Astrocyte of the hippocampus (primary cell): ENCODE data around the gene OMP.

ENCODE experiments used
- DNase-seq: peaks from one replicate; pipeline ENCODE4 v3.0.0; 2011; ENCODE audit warnings: low read depth, low spot score

The OMP gene

GRCh38 chr11:77122576-77123212, 20.1 kb downstream of the OMP start:
- no peak for DNase-seq

GRCh38 chr11:77123591-77123990, 21.0 kb downstream of the OMP start:
- DNase-seq: no peak

DNA sequence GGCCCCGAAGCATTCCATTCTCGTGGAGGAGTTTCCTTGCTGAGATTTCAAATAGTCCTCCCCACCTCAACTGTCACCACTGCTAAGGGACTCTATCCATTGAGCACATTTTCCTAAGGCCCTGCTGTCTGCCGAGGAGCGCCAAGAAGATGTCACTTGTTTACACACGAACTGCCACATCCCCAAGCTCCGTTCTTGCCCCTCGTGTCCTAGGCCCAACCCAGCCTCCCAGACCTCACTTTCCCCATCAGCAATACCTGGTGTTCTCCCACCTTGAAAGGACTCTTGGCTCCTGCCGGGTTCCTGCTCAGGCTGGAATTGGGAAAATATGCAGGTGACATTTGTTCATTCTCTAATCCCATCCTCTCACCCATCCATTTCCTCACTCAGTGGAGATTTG, 21.4 kb downstream of the OMP start:
- no peak for DNase-seq

DNA sequence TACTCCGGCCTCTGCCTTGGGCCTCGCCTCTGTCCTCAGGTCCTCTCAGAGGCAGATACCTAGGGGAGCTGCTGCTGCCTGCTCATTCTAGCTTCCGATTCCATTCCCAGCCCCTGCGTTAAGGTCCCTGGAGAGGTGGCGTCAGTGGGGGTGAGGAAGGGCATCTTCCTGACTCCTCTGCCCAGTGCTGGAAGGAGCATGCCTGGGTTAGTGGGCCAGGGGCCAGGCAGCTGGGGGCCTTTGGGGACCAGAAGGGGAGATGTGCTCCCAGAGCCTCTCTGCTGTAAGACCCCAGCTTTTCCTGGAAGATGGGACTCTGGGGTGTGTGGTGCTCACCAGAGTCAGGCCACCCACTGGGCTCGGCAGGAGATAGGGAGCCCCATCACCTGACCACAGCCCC, 21.8 kb downstream of the OMP start:
- DNase-seq: no peak

GRCh38 chr11:77125191-77125590, 22.6 kb downstream of the OMP start:
- no peak for DNase-seq

DNA sequence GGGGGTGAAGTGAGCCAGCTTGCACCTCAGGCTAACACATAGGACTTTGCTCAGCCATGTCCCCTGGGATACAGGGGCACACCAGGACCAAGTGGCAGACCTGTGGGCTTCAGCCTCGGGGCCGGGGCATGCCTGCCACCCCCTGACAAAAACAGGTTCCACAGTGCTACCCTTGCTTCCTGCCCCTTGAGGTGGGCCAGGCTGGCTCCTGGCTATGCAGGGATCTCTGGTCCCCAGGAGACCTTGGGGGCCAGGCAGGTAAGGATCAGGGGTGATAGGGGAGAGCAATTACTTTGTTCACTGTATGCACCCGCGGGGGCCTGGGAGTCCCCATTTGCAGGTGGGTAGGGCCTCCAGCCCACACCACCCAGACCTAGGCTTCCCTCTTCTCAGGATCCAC, 23.1 kb downstream of the OMP start:
- DNase-seq: no peak

- DNase-seq: peak; percentile 16
Observed at GRCh38 chr11:77126156-77126775, 23.6 kb downstream of the OMP start.

GRCh38 chr11:77126861-77127234, 24.2 kb downstream of the OMP start:
- peak; percentile 17 for DNase-seq

- DNase-seq: peak; percentile 65
Observed at GRCh38 chr11:77127235-77127911, 24.7 kb downstream of the OMP start.

GRCh38 chr11:77127920-77128691, 25.5 kb downstream of the OMP start, which contains the start of gene MYO7A:
Gene MYO7A, plus strand, starts transcription at chr11:77128246. Its CDS starts 2,389 bp downstream, at chr11:77130635.
- DNase-seq: peak; percentile 74

DNA sequence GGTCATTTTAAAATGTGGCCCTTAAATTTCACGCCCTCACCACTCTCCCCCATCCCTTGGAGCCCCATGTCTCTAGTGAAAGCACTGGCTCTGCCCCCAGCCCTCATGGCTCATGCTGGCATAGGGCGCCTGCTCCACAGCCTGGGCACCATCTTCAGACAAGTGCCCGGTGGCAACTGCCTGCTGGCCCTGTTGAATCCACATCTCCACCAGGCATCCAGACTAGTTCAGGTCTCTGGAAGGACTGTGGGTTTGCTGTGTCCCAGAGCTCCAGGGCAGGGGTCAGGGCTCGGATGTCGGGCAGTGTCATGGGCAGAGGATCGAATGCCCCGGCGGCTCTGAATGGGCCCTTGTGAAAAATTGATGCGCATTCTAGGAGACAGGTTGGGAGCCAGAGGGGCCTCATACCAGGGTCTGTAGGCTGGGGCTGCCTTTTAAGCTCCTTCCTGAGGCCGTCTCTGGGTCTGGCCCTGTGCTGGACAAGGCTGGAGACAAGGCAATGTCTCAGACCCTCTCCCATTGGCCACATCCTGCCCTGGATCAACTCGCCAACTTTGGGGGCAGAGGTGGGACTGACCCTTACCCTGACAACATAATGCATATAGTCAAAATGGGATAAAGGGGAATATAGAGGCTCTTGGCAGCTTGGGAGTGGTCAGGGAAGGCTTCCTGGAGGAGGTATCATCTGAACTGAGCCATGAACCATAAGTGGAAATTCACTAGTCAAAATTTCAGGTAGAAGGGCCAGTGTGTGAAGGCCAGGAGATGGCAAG, 26.6 kb downstream of the OMP start:
- DNase-seq: no peak

DNA sequence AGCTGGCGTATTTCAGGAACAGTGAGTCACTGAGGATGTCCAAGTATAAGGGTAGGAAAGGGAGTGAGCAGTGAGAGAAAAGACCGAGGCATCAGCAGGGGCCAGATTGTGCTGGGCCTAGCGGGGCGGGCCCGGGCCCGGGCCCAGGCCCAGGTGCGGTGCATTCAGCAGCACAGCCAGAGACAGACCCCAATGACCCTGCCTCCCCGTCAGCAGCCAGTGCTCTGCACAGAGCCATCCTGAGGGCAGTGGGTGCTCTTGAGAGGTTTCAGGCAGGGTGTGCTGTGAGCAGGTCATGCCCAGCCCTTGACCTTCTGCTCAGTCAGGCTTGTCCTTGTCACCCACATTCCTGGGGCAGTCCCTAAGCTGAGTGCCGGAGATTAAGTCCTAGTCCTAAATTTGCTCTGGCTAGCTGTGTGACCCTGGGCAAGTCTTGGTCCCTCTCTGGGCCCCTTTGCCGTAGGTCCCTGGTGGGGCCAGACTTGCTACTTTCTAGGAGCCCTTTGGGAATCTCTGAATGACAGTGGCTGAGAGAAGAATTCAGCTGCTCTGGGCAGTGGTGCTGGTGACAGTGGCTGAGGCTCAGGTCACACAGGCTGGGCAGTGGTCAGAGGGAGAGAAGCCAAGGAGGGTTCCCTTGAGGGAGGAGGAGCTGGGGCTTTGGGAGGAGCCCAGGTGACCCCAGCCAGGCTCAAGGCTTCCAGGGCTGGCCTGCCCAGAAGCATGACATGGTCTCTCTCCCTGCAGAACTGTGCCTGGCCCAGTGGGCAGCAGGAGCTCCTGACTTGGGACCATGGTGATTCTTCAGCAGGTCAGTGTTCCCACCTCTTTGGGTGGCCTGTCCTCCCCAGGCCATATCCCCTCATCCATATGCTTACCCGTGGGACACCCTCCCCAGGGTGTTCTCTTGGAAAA, 27.5 kb downstream of the OMP start:
- DNase-seq: no peak

DNA sequence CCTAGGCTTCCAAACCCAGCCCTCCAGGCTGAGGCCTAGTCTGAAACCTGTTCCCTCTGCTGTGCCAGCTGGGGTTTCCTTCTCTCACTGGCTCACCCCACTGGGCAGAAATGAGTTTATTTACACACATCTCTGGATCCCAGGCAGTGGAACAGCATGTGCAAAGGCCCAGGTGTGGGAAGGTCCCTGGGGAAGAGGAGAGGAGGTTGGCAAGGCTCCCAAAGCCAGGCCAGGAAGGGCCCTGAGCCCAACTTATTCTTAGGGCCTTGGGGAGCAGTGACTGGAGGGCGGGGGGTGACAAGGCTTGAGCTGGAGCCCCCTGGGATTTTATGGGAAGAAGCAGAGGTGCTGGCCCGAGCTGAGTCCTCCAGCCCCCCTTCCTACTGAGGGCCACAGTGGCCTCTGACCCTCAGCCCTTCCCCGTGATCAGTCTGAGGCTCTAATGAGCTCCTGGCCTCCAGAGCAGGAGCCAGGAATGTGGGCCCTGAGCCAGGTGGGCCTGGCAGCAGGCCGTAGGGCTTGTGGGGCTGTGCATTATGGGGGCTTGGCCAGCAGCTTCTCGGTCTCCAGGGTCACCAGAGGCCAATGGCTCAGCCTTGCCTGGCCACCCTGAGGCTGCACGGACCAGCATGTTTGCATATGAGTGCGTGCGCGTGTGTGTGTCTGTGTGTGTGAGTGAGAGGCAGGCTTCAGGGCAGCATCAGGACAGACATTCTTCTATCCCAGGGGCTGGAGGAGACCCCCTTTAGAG, 28.3 kb downstream of the OMP start:
- peak; percentile 87 for DNase-seq

- no peak for DNase-seq
Observed at GRCh38 chr11:77131560-77131959, 28.9 kb downstream of the OMP start.

GRCh38 chr11:77135069-77135468, 32.4 kb downstream of the OMP start:
- no peak for DNase-seq

- DNase-seq: peak; percentile 49
Observed at GRCh38 chr11:77136074-77136473, 33.4 kb downstream of the OMP start.

DNA sequence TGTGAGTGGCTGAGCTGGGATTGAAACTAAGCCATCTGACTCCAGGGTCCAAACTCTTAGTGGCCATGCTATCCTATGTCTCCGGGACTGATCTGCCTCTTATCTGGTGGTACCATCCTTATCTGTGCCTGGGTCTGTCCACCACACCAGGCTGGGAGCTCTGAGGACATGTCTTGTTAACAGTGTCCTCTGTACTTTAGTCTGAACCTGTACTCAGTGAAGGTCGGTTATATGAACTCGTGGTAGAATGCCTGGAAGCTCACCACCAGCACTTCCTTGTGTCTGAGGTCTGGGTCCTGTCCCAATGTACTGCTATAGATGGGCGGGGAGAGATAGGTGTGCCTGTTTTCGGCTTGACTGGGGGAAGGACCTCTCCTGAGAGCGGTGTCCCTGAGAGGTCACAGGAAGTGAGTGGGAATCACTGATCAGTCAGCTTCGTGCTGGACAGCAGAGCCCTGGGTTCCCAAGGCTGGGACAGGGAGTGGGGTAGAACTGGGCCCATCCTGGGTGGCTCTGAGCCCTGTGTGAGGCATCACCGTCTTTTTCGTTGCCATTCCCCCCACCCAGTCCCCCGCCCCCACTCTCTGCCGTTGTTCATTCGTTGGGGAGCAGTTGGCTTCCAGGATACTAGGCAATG, 34.3 kb downstream of the OMP start:
- no peak for DNase-seq

GRCh38 chr11:77137421-77137820, 34.8 kb downstream of the OMP start:
- DNase-seq: no peak

DNA sequence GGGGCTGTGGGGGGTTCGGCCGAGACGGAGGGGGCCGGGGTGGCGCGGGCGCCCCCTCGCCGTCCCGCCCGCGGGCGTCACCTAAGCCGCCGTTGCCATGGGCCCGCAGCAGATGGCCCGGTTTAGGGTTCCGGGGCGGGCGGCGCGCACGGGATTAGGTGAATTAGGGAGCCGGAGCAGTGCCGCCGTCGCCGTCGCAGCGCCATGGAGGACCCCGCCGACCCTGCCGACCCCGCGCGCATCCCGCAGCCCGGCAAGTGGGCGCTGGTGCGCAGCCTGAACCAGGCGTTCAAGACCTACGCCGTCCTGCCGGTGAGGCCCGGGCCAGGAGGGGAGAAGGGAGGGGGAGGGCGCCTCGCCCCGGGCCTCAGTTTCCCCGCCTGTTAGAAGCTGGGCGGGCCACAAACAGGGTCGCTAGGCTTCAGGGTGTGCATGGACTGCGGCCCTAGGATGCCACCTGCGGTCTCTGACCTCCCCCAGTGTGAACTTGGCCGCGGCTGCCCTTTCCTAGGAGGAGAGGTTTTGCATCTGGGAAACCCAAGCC, 35.5 kb downstream of the OMP start:
- no peak for DNase-seq
